Caki2 (cell line): ENCODE results near the gene CCR5AS.
A peak's percentile ranks its signal among the peaks of the same experiment; 100 is the strongest.
"Not testable (repeated sequence)": the region's sequence is repeated elsewhere in the genome, so short reads cannot be mapped to it uniquely, and the experiment has no call there.

Source experiments
- DNase-seq: peaks from one replicate; pipeline ENCODE4 v3.0.0-alpha.2; 2015; ENCODE audit warnings: low read depth
- in situ Hi-C: cut with HindIII; loops from 2 replicates; pipeline ENCODE4 v1.10.0; 2016; ENCODE audit warnings: low sequenced_read_pairs, low pct_unique_long_range_greater_than_20kb, mixed read lengths

Gene CCR5AS

DNA sequence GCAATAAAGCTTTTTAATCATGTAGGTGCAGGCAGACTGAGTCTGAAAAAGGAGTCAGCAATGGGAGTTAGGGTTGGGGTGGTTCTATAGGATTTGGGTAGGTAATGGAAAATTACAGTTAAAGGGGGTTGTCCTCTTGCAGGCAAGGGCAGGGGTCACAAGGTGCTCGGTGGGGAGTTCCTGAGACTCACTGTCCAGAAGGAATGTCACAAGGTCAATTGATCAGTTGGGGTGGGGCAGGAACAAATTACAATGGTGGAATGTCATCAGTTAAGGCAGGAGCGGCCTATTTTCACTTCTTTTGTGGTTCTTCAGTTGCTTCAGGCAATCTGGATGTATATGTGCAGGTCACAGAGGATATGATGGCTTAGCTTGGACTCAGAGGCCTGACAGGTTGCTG lies 13.9 kb downstream of the CCR5AS start:
- no peak for DNase-seq
- in situ Hi-C loops: no loop called here

- DNase-seq, in situ Hi-C loops: not testable (repeated sequence)
Observed at GRCh38 chr3:46391526-46391925, 15.3 kb downstream of the CCR5AS start.

GRCh38 chr3:46389306-46389705 lies 17.6 kb downstream of the CCR5AS start:
- DNase-seq: no peak
- in situ Hi-C loops: no loop called here

- DNase-seq, in situ Hi-C loops: not testable (repeated sequence)
Observed at GRCh38 chr3:46388847-46389246, 18.0 kb downstream of the CCR5AS start.

GRCh38 chr3:46386205-46386604 lies 20.7 kb downstream of the CCR5AS start:
- peak; percentile 43 for DNase-seq
- in situ Hi-C loops: no loop called here

DNA sequence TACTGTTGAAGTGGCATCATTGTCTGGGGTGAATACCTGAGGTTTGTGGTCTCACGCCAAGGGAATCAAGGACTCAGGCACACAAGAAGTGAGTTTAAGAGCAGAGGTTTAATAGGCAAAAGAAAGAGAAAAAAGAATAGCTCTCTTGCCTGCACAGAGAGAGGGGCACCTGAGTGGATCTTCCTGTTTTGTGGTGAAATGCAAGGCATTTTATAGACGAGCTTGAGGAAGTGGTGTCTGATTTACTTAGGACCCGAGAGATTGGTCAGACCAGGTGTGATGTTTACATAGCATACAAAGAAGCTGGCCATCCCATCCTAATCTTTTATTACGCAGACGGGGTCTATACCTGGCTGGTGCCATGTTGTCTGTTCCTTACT lies 22.9 kb downstream of the CCR5AS start:
- DNase-seq: no peak
- in situ Hi-C loops: no loop called here

- in situ Hi-C loops: no loop called here
- no peak for DNase-seq
Observed at GRCh38 chr3:46383211-46383950, 23.5 kb downstream of the CCR5AS start.

- no peak for DNase-seq
- in situ Hi-C loops: no loop called here
Observed at GRCh38 chr3:46381625-46382024, 25.2 kb downstream of the CCR5AS start.

GRCh38 chr3:46380471-46381221 lies 26.2 kb downstream of the CCR5AS start:
- in situ Hi-C loops: no loop called here
- no peak for DNase-seq

GRCh38 chr3:46378426-46378942 lies 28.4 kb downstream of the CCR5AS start:
- in situ Hi-C loops: no loop called here
- DNase-seq: peak; percentile 26

DNA sequence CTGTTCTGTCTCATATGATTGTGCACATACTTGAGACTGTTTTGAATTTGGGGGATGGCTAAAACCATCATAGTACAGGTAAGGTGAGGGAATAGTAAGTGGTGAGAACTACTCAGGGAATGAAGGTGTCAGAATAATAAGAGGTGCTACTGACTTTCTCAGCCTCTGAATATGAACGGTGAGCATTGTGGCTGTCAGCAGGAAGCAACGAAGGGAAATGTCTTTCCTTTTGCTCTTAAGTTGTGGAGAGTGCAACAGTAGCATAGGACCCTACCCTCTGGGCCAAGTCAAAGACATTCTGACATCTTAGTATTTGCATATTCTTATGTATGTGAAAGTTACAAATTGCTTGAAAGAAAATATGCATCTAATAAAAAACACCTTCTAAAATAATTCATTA lies 31.1 kb downstream of the CCR5AS start:
- in situ Hi-C loops: no loop called here

GRCh38 chr3:46375218-46375617 lies 31.6 kb downstream of the CCR5AS start:
- no peak for DNase-seq
- in situ Hi-C loops: no loop called here

More for the DNA sequence above, 31.1 kb downstream of the CCR5AS start:
- no peak for DNase-seq

DNA sequence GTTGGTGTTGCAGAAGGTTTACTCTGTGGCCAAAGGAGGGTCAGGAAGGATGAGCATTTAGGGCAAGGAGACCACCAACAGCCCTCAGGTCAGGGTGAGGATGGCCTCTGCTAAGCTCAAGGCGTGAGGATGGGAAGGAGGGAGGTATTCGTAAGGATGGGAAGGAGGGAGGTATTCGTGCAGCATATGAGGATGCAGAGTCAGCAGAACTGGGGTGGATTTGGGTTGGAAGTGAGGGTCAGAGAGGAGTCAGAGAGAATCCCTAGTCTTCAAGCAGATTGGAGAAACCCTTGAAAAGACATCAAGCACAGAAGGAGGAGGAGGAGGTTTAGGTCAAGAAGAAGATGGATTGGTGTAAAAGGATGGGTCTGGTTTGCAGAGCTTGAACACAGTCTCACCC lies 32.1 kb downstream of the CCR5AS start:
- DNase-seq: no peak
- in situ Hi-C loops: no loop called here

DNA sequence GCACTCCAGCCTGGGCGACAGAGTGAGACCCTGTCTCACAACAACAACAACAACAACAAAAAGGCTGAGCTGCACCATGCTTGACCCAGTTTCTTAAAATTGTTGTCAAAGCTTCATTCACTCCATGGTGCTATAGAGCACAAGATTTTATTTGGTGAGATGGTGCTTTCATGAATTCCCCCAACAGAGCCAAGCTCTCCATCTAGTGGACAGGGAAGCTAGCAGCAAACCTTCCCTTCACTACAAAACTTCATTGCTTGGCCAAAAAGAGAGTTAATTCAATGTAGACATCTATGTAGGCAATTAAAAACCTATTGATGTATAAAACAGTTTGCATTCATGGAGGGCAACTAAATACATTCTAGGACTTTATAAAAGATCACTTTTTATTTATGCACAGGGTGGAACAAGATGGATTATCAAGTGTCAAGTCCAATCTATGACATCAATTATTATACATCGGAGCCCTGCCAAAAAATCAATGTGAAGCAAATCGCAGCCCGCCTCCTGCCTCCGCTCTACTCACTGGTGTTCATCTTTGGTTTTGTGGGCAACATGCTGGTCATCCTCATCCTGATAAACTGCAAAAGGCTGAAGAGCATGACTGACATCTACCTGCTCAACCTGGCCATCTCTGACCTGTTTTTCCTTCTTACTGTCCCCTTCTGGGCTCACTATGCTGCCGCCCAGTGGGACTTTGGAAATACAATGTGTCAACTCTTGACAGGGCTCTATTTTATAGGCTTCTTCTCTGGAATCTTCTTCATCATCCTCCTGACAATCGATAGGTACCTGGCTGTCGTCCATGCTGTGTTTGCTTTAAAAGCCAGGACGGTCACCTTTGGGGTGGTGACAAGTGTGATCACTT lies 34.1 kb downstream of the CCR5AS start:
- in situ Hi-C loops: no loop called here
- DNase-seq: no peak

GRCh38 chr3:46371519-46372340 lies 35.1 kb downstream of the CCR5AS start:
- DNase-seq: no peak
- in situ Hi-C loops: no loop called here

DNA sequence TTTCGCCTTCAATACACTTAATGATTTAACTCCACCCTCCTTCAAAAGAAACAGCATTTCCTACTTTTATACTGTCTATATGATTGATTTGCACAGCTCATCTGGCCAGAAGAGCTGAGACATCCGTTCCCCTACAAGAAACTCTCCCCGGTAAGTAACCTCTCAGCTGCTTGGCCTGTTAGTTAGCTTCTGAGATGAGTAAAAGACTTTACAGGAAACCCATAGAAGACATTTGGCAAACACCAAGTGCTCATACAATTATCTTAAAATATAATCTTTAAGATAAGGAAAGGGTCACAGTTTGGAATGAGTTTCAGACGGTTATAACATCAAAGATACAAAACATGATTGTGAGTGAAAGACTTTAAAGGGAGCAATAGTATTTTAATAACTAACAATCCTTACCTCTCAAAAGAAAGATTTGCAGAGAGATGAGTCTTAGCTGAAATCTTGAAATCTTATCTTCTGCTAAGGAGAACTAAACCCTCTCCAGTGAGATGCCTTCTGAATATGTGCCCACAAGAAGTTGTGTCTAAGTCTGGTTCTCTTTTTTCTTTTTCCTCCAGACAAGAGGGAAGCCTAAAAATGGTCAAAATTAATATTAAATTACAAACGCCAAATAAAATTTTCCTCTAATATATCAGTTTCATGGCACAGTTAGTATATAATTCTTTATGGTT lies 35.9 kb downstream of the CCR5AS start, which contains the start of gene CCR5:
CCR5 (plus strand) TSS at position 108 of the 680 bp plus-strand sequence. CDS start 1,957 bp downstream, outside the sequence.
- no peak for DNase-seq
- in situ Hi-C loops: no loop called here

DNA sequence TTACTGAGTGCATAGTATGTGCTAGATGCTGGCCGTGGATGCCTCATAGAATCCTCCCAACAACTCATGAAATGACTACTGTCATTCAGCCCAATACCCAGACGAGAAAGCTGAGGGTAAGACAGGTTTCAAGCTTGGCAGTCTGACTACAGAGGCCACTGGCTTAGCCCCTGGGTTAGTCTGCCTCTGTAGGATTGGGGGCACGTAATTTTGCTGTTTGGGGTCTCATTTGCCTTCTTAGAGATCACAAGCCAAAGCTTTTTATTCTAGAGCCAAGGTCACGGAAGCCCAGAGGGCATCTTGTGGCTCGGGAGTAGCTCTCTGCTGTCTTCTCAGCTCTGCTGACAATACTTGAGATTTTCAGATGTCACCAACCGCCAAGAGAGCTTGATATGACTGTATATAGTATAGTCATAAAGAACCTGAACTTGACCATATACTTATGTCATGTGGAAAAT lies 37.2 kb downstream of the CCR5AS start:
- in situ Hi-C loops: no loop called here
- no peak for DNase-seq
